K562 (cell line): Measurements from ENCODE around the gene RAVER2. TPM values are rescaled to one million over a fixed set of nuclear protein-coding genes. Genes with fewer than 3 reads are reported as not detected.

Experiments used
- ATAC-seq: fragments of 200-7000 bp; cut with Tn5 transposase; 3 replicates; pipeline ENCODE4 v1.9.1; 2020; ENCODE audit warnings: moderate library complexity
- BruUV-seq: library from RNA; stranded (reverse); fragments of 400-500 nt; replicated peaks from 2 replicates; lab custom pipeline; 2021; lab: Mats Ljungman, UMichigan
- CTCF ChIA-PET: fragments of 300-600 bp; formaldehyde crosslinking; extraction: SDS; loops from one replicate; lab custom pipeline; 2021; ENCODE audit warnings: low intra/inter-chr PET ratio; lab: Yijun Ruan, JAX
- POLR2A ChIA-PET: fragments of 300-600, 350-650 bp; sonication (Branson Sonifier 250); formaldehyde crosslinking; extraction: SDS; loops from one replicate; lab custom pipeline; 2021; ENCODE audit warnings: antibody characterized with exemption, inconsistent platforms; lab: Yijun Ruan, JAX
- DNase-seq, 4 experiments: peaks; one replicate each; pipeline versions ENCODE4 v3.0.0 to v3.0.0-alpha.2; 2011 to 2018; ENCODE audit warnings: low spot score in 3 of 4, mixed read lengths in 3 of 4; ENCODE audit errors: extremely low read depth in 1 of 4
- FAIRE-seq: peaks from 2 replicates; lab custom pipeline; 2011; peaks lifted over from hg19 to GRCh38; lab: Jason Lieb, UNC
- H2AFZ ChIP-seq: 2 replicates; pipeline ENCODE4 v1.6.0; 2011; ENCODE audit warnings: low read depth, low read length, control low read depth, inconsistent platforms
- H3K27ac ChIP-seq: fragments of 200-600 bp; 3 replicates; pipeline ENCODE4 v1.8.0; 2011; ENCODE audit warnings: low read depth, mild to moderate bottlenecking, control low read depth, inconsistent platforms, low read length, moderate library complexity, mixed read lengths; ENCODE audit errors: extremely low read depth
- H3K27me3 ChIP-seq, 2 experiments: fragments of 300-600 bp in 1 of 2; 2 replicates in 1 of 2; 3 replicates in 1 of 2; pipeline versions ENCODE4 v1.6.0 to v1.8.0; 2011; ENCODE audit warnings: inconsistent platforms in 2 of 2, low read length in 2 of 2, mild to moderate bottlenecking in 1 of 2, mixed read lengths in 1 of 2, moderate library complexity in 1 of 2; ENCODE audit not compliant: control insufficient read depth in 2 of 2, insufficient read depth in 2 of 2
- H3K36me3 ChIP-seq: fragments of 300-600 bp; 3 replicates; pipeline ENCODE4 v1.8.0; 2011; ENCODE audit warnings: mild to moderate bottlenecking, low read length, inconsistent platforms; ENCODE audit not compliant: control insufficient read depth, insufficient read depth
- H3K4me1 ChIP-seq, 2 experiments: fragments of 200-600 bp in 1 of 2; replicated peaks in 1 of 2; 2 replicates in 1 of 2; 3 replicates in 1 of 2; pipeline versions ENCODE4 v1.5.1 to v1.8.0; 2011; ENCODE audit warnings: inconsistent platforms in 2 of 2, low read length in 2 of 2, mild to moderate bottlenecking in 1 of 2, mixed read lengths in 1 of 2, moderate library complexity in 1 of 2; ENCODE audit not compliant: control insufficient read depth in 2 of 2, insufficient read depth in 2 of 2
- H3K4me2 ChIP-seq: 2 replicates; pipeline ENCODE4 v1.6.1; 2011; ENCODE audit warnings: low read length, control low read depth, inconsistent platforms, mixed read lengths; ENCODE audit not compliant: insufficient read depth
- H3K4me3 ChIP-seq: fragments of 200-600 bp; sonication (generic), shearing (Covaris generic); 2 replicates; pipeline ENCODE4 v1.5.1; 2016; ENCODE audit warnings: control low read depth, inconsistent platforms
- H3K79me2 ChIP-seq: fragments of 200-600 bp; 3 replicates; pipeline ENCODE4 v1.8.0; 2011; ENCODE audit warnings: low read length, inconsistent platforms; ENCODE audit not compliant: control insufficient read depth, insufficient read depth
- H3K9ac ChIP-seq, 2 experiments: 2 replicates each; pipeline versions ENCODE4 v1.6.0 to v1.6.1; 2011; ENCODE audit warnings: low read depth in 2 of 2, low read length in 2 of 2, control low read depth in 1 of 2, inconsistent platforms in 1 of 2, mild to moderate bottlenecking in 1 of 2, mixed read lengths in 1 of 2; ENCODE audit not compliant: insufficient read depth in 1 of 2
- H3K9me1 ChIP-seq: one replicate; pipeline ENCODE4 v1.6.0; 2011; ENCODE audit warnings: inconsistent platforms, mild to moderate bottlenecking, low read length, moderate library complexity; ENCODE audit not compliant: control insufficient read depth, insufficient read depth
- H3K9me3 ChIP-seq: replicated peaks from 2 replicates; pipeline ENCODE4 v1.5.1; 2011; ENCODE audit warnings: low read depth, low read length, inconsistent platforms; ENCODE audit not compliant: control insufficient read depth, insufficient read depth
- H4K20me1 ChIP-seq: replicated peaks from 2 replicates; pipeline ENCODE4 v1.6.1; 2011; ENCODE audit warnings: low read length, inconsistent platforms, mixed read lengths; ENCODE audit not compliant: control insufficient read depth, insufficient read depth
- CHD2 ChIP-seq: IDR thresholded peaks from 2 replicates; pipeline ENCODE4 v1.6.1; 2011; ENCODE audit warnings: low read depth, low read length
- HMBOX1 ChIP-seq: sonication (generic); IDR thresholded peaks from 2 replicates; pipeline ENCODE4 v1.6.1; 2016
- HNRNPLL ChIP-seq: fragments of 200-400 bp; formaldehyde crosslinking; IDR thresholded peaks from 2 replicates; pipeline ENCODE4 v1.6.1; 2017; ENCODE audit warnings: low read length, low read depth, mild to moderate bottlenecking; ENCODE audit not compliant: poor library complexity, severe bottlenecking
- LARP7 ChIP-seq: fragments of 450-650 bp; IDR thresholded peaks from 2 replicates; pipeline ENCODE4 v1.6.1; 2016
- MEF2A ChIP-seq: IDR thresholded peaks from 2 replicates; pipeline ENCODE4 v1.6.1; 2011; ENCODE audit warnings: low read depth, mild to moderate bottlenecking, low read length, moderate library complexity; ENCODE audit not compliant: control insufficient read depth
- ZNF174 ChIP-seq: fragments of 250-450 bp; sonication (Bioruptor Pico); IDR thresholded peaks from 2 replicates; pipeline ENCODE4 v1.4.0; 2020; ENCODE audit warnings: mild to moderate bottlenecking
- ZNF318 ChIP-seq, 2 experiments: fragments of 450-650 bp; IDR thresholded peaks; 2 replicates each; pipeline ENCODE4 v1.6.1; 2016; ENCODE audit warnings: mild to moderate bottlenecking in 2 of 2, borderline replicate concordance in 1 of 2, low read depth in 1 of 2, moderate library complexity in 1 of 2
- WGBS: fragments of 100-300 bp; shearing (Covaris generic); methylation state at CpG from one replicate; pipeline ENCODE4 v1.1.6; 2016; ENCODE audit warnings: low coverage, mixed read lengths; ENCODE audit not compliant: insufficient coverage; ENCODE audit errors: missing lambda C conversion rate; 5-methylcytosine and 5-hydroxymethylcytosine counted together
- in situ Hi-C: fragments of 300-500 bp; cut with MboI; formaldehyde crosslinking; loops from 4 replicates; pipeline ENCODE4 v1.15.0; 2018; ENCODE audit warnings: inconsistent platforms, mixed read lengths
- intact Hi-C: fragments of 100-400 bp; cut with micrococcal nuclease; formaldehyde crosslinking; loops from 2 replicates; pipeline ENCODE4 v1.14.2; 2022
- polyA plus RNA-seq, 8 experiments: library from polyadenylated mRNA; depleted of rRNA in 4 of 8; stranded (reverse) in 5 of 8; unstranded in 3 of 8; fragments of >200 nt; fragmentation: Nextera tagmentation in 2 of 8; fragmentation: Illumina TruSeq in 1 of 8; extraction: Ambion mirVana in 2 of 8; extraction: Trizol in 1 of 8; gene quantifications; 2 replicates each; pipeline versions ENCODE4 v1.2.1 to v1.2.3, GENCODE V29; 2011 to 2014; ENCODE audit warnings: inconsistent platforms in 1 of 8, missing spikeins in 1 of 8
- total RNA-seq, 7 experiments: library from RNA; depleted of rRNA in 6 of 7; stranded (reverse); fragments of >200 nt in 6 of 7; fragmentation: Illumina TruSeq in 2 of 7; extraction: Trizol in 2 of 7; gene quantifications; 2 replicates each; pipeline versions ENCODE4 v1.2.1 to v1.2.3, GENCODE V29; 2011 to 2021; ENCODE audit warnings: low replicate concordance in 1 of 7
- TF ChIP-seq, protein P1 (sequence below), 3 experiments: fragments of 200-800 bp in 1 of 3; sonication (Bioruptor generic) in 1 of 3; sonication (generic) in 1 of 3; formaldehyde crosslinking in 1 of 3; IDR thresholded peaks; 2 replicates each; pipeline versions ENCODE4 v1.6.1 to v1.8.0; 2016 to 2022; ENCODE audit warnings: mild to moderate bottlenecking in 2 of 3, missing compliant biosample characterization in 2 of 3, missing genetic modification characterization in 2 of 3, missing genetic modification reagents in 1 of 3

RAVER2 gene
- total and polyA plus RNA-seq, 9 of the 15 experiments (the other 6 are each of a cell fraction or from before 2014, with no cell fraction given): 1.8 to 6.1 (median 4.4) TPM

DNA sequence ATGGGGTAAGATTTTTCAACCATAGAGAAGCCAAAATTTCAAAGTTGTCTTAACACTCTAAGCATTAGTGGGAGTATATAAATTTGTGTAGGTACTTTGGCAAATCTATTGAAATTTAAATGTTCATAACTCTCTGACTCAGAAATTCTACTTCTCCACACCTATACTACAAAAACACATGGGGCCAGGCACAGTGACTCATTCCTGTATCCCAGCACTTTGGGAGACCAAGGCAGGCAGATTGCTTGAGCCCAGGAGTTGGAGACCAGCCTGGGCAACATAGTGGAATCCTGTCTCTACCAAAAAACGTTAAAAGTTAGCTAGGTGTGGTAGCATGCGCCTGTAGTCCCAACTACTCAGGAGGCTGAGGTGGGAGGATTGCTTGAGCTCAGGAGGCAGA, 41.3 kb upstream of the RAVER2 start (continued):
- no peak for TF ChIP-seq ZNF318 (IDR thresholded peaks at IDR 0.05; ENCODE audit: borderline replicate concordance in 1 of 2, low read depth in 1 of 2)
- TF ChIP-seq, all 486 proteins: peak for 0

- no peak for ATAC-seq
- Histone ChIP-seq H3K27me3 (peaks cover 0 to 3% of the 10 kb centered on the region in 2 experiments; a peak in 3 of 5 replicates), H3K4me3 (no peak overlapping the region), H3K27ac (no peak overlapping the region), H3K4me1 (no peaks in the 10 kb centered on the region), H3K4me2 (no peak overlapping the region), H2AFZ (no peak overlapping the region), H3K9me3 (no peaks in the 10 kb centered on the region), H3K79me2 (no peaks in the 10 kb centered on the region), H3K36me3 (no peaks in the 10 kb centered on the region), H4K20me1 (no peaks in the 10 kb centered on the region), H3K9ac (no peak overlapping the region), H3K9me1 (no peaks in the 10 kb centered on the region)
- CTCF ChIA-PET: no interaction called here
- in situ Hi-C loops (no loop called here), intact Hi-C loops (no loop called here)
- 0% methylated on average over 1 of the region's 1 CpG for WGBS
- no TSS peak for BruUV-seq
- no peak for FAIRE-seq
- POLR2A ChIA-PET: no interaction called here
- TF ChIP-seq ZNF174 (CRISPR knock-in tag) (no peak), HMBOX1 (no peak), HNRNPLL (no peak), CHD2 (no peak), LARP7 (no peak), MEF2A (no peak)
- TF ChIP-seq, protein P1, sequence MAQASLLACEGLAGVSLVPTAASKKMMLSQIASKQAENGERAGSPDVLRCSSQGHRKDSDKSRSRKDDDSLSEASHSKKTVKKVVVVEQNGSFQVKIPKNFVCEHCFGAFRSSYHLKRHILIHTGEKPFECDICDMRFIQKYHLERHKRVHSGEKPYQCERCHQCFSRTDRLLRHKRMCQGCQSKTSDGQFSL (CRISPR knock-in tag; IDR thresholded peaks at IDR 0.05): no peak
- TF ChIP-seq, protein P1 (tag; IDR thresholded peaks at IDR 0.05): no peak
- no peak for DNase-seq
These were observed 39.3 kb upstream of the RAVER2 start for GRCh38 chr1:64705591-64705990.
